Tibial nerve (tissue), 4 donors: ENCODE measurements around the gene VSTM2B. TPM values are rescaled to one million over a fixed set of nuclear protein-coding genes. Genes with fewer than 3 reads are reported as not detected.

Source experiments
- DNase-seq, 2 donors: peaks; one replicate each; pipeline ENCODE4 v3.0.0-alpha.2; 2019; ENCODE audit warnings: low spot score in 2 of 2
- H3K27ac ChIP-seq, 4 donors: fragments of 200-600 bp; sonication (generic) in 3 of 4; one replicate each; pipeline ENCODE4 v1.5.1; 2017 to 2019; ENCODE audit warnings: mild to moderate bottlenecking in 1 of 4
- H3K27me3 ChIP-seq, 2 donors: fragments of 200-600 bp; sonication (generic) in 1 of 2; one replicate each; pipeline versions ENCODE4 v1.5.1 to v1.6.0; 2017 to 2019
- H3K36me3 ChIP-seq, 3 donors: fragments of 200-600 bp; sonication (generic); one replicate each; pipeline ENCODE4 v1.5.1; 2018 to 2019
- H3K4me1 ChIP-seq, 4 donors: fragments of 200-600 bp; sonication (generic) in 3 of 4; one replicate each; pipeline ENCODE4 v1.5.1; 2017 to 2019
- H3K4me3 ChIP-seq, 4 donors: fragments of 200-600 bp; sonication (generic) in 3 of 4; one replicate each; pipeline ENCODE4 v1.5.1; 2017 to 2019; ENCODE audit warnings: mild to moderate bottlenecking in 1 of 4, moderate library complexity in 1 of 4
- H3K9me3 ChIP-seq, 4 donors: fragments of 200-600 bp; sonication (generic) in 3 of 4; one replicate each; pipeline ENCODE4 v1.5.1; 2017 to 2019
- CTCF ChIP-seq, 5 experiments: fragments of 200-600 bp in 3 of 5; fragments of 450-650 bp in 2 of 5; sonication (generic) in 3 of 5; IDR thresholded peaks; one replicate each; pipeline ENCODE4 v1.5.1; 2016 to 2019; ENCODE audit warnings: antibody characterized with exemption in 5 of 5, mild to moderate bottlenecking in 3 of 5, moderate library complexity in 2 of 5
- EP300 ChIP-seq, 2 donors: sonication (generic); formaldehyde crosslinking; IDR thresholded peaks; one replicate each; pipeline ENCODE4 v1.6.1; 2017; ENCODE audit warnings: antibody characterized with exemption in 2 of 2, mild to moderate bottlenecking in 1 of 2
- POLR2A ChIP-seq, 2 donors: fragments of 450-650 bp; IDR thresholded peaks; one replicate each; pipeline ENCODE4 v1.6.1; 2017; ENCODE audit warnings: antibody characterized with exemption in 2 of 2, mild to moderate bottlenecking in 2 of 2, moderate library complexity in 2 of 2
- WGBS, 2 donors: methylation state at CpG; one replicate each; pipeline ENCODE4 v1.1.5; 2018; 5-methylcytosine and 5-hydroxymethylcytosine counted together
- total RNA-seq, 4 donors: library from RNA; depleted of rRNA; stranded (reverse); fragments of >200 nt; gene quantifications; one replicate each; pipeline ENCODE4 v1.1.0, GENCODE V29; 2016

Gene VSTM2B
- total RNA-seq: not detected

GRCh38 chr19:29525901-29526729, at the start of gene VSTM2B:
Gene VSTM2B, plus strand, starts transcription at chr19:29525994. Its CDS starts 590 bp downstream, at chr19:29526584.
- Histone ChIP-seq H3K27me3 (peaks cover 0 to 87% of the 10 kb centered on the region in 2 donors), H3K9me3 (peaks cover 0 to 4% (median 0%) of the 10 kb centered on the region in 4 donors), H3K27ac (no peak within 1 kb of the TSS), H3K36me3 (no peaks in the 10 kb centered on the region), H3K4me3 (peak within 1 kb of the TSS in 1 of 4 donors; percentile 14), H3K4me1 (peaks cover 0 to 61% (median 7%) of the 10 kb centered on the region in 4 donors)
- TF ChIP-seq CTCF (IDR thresholded peaks at IDR 0.05) (no peak), EP300 (IDR thresholded peaks at IDR 0.05) (no peak), POLR2A (IDR thresholded peaks at IDR 0.05) (no peak)
- 0 to 12% methylated on average over 22 to 42 of the region's 104 CpGs for WGBS, 2 donors
- no peak for DNase-seq

- no peaks in the 10 kb centered on the region for H3K36me3 ChIP-seq
- no peak for TF ChIP-seq EP300 (IDR thresholded peaks at IDR 0.05)
- TF ChIP-seq POLR2A (IDR thresholded peaks at IDR 0.05): no peak
- TF ChIP-seq CTCF (IDR thresholded peaks at IDR 0.05): no peak
- H3K9me3 ChIP-seq: peaks cover 0 to 12% (median 0%) of the 10 kb centered on the region in 4 donors
- no peaks in the 10 kb centered on the region for H3K27me3 ChIP-seq
- no peaks in the 10 kb centered on the region for H3K4me1 ChIP-seq
- no peak for DNase-seq
- H3K4me3 ChIP-seq: no peak overlapping the region
- no peak overlapping the region for H3K27ac ChIP-seq
- 28 to 37% methylated on average over 4 of the region's 4 CpGs for WGBS, 2 donors
Measured at GRCh38 chr19:29476528-29476927, 49.3 kb upstream of the VSTM2B start.

GRCh38 chr19:29477831-29478577, 47.8 kb upstream of the VSTM2B start:
- no peak overlapping the region for H3K27ac ChIP-seq
- no peaks in the 10 kb centered on the region for H3K36me3 ChIP-seq
- 88 to 90% methylated on average over 16 of the region's 16 CpGs for WGBS, 2 donors
- no peaks in the 10 kb centered on the region for H3K27me3 ChIP-seq
- TF ChIP-seq CTCF (IDR thresholded peaks at IDR 0.05) (no peak), EP300 (IDR thresholded peaks at IDR 0.05) (no peak), POLR2A (IDR thresholded peaks at IDR 0.05) (no peak)
- H3K4me1 ChIP-seq: no peaks in the 10 kb centered on the region
- DNase-seq: no peak
- H3K4me3 ChIP-seq: no peak overlapping the region
- peaks cover 0 to 16% (median 0%) of the 10 kb centered on the region in 4 donors for H3K9me3 ChIP-seq

- H3K9me3 ChIP-seq: peaks cover 0 to 16% (median 0%) of the 10 kb centered on the region in 4 donors
- no peaks in the 10 kb centered on the region for H3K27me3 ChIP-seq
- H3K4me1 ChIP-seq: no peaks in the 10 kb centered on the region
- H3K27ac ChIP-seq: no peak overlapping the region
- DNase-seq: no peak
- no peak for TF ChIP-seq CTCF (IDR thresholded peaks at IDR 0.05)
- no peak for TF ChIP-seq POLR2A (IDR thresholded peaks at IDR 0.05)
- no peak for TF ChIP-seq EP300 (IDR thresholded peaks at IDR 0.05)
- WGBS, 2 donors: 55 to 64% methylated on average over 30 to 33 of the region's 34 CpGs
- H3K36me3 ChIP-seq: no peaks in the 10 kb centered on the region
- no peak overlapping the region for H3K4me3 ChIP-seq
Measured at GRCh38 chr19:29478578-29479565, 46.9 kb upstream of the VSTM2B start.
